OCI-LY1 (cell line): ENCODE data around the gene BRD3OS.

ENCODE experiments used
- H2AFZ ChIP-seq: fragments of 200-600 bp; sonication (generic), shearing (Covaris generic); 2 replicates; pipeline ENCODE4 v1.6.0; 2014; ENCODE audit warnings: antibody characterized with exemption, mild to moderate bottlenecking, low read length
- H3F3A ChIP-seq: fragments of 200-600 bp; sonication (generic), shearing (Covaris generic); 2 replicates; pipeline ENCODE4 v1.6.0; 2014; ENCODE audit warnings: mild to moderate bottlenecking, antibody characterized with exemption, low read length, moderate library complexity; ENCODE audit not compliant: insufficient read depth
- H3K27ac ChIP-seq: fragments of 200-600 bp; sonication (generic); 2 replicates; pipeline ENCODE4 v1.5.1; 2014; ENCODE audit warnings: low read length, mixed run types, mild to moderate bottlenecking, low read depth; ENCODE audit not compliant: poor library complexity, severe bottlenecking
- H3K27me3 ChIP-seq: fragments of 200-600 bp; sonication (generic); 2 replicates; pipeline ENCODE4 v1.6.0; 2014; ENCODE audit warnings: antibody characterized with exemption, mild to moderate bottlenecking, low read length, moderate library complexity; ENCODE audit not compliant: insufficient read depth
- H3K36me3 ChIP-seq: fragments of 200-600 bp; sonication (generic); 2 replicates; pipeline ENCODE4 v1.6.1; 2014; ENCODE audit warnings: mild to moderate bottlenecking, antibody characterized with exemption, low read length, moderate library complexity, mixed read lengths; ENCODE audit not compliant: insufficient read depth
- H3K4me1 ChIP-seq: fragments of 200-600 bp; sonication (generic); 2 replicates; pipeline ENCODE4 v1.5.1; 2014; ENCODE audit warnings: mild to moderate bottlenecking, low read length, moderate library complexity; ENCODE audit not compliant: insufficient read depth, severe bottlenecking
- H3K4me2 ChIP-seq: fragments of 200-600 bp; sonication (generic), shearing (Covaris generic); 2 replicates; pipeline ENCODE4 v1.6.1; 2014; ENCODE audit warnings: low read length
- H3K4me3 ChIP-seq: fragments of 200-600 bp; sonication (generic); 2 replicates; pipeline ENCODE4 v1.5.1; 2014; ENCODE audit warnings: low read length, low read depth, mild to moderate bottlenecking, mixed read lengths; ENCODE audit not compliant: poor library complexity, severe bottlenecking
- H3K79me2 ChIP-seq: fragments of 200-600 bp; shearing (Covaris generic); 2 replicates; pipeline ENCODE4 v1.6.1; 2016; ENCODE audit warnings: mixed run types, low read length, mixed read lengths; ENCODE audit not compliant: insufficient read depth
- H3K9ac ChIP-seq: fragments of 200-600 bp; sonication (generic), shearing (Covaris generic); 2 replicates; pipeline ENCODE4 v1.6.1; 2014; ENCODE audit warnings: mild to moderate bottlenecking, low read length, mixed read lengths
- H3K9me2 ChIP-seq: fragments of 200-600 bp; sonication (generic), shearing (Covaris generic); 2 replicates; pipeline ENCODE4 v1.6.1; 2014; ENCODE audit warnings: low read depth, mild to moderate bottlenecking, low read length, mixed read lengths
- H3K9me3 ChIP-seq: fragments of 200-600 bp; shearing (Covaris generic); 2 replicates; pipeline ENCODE4 v1.6.1; 2014; ENCODE audit warnings: low read length, mixed read lengths
- H4K20me1 ChIP-seq: fragments of 200-600 bp; sonication (generic), shearing (Covaris generic); 2 replicates; pipeline ENCODE4 v1.6.0; 2016; ENCODE audit warnings: mild to moderate bottlenecking, low read length; ENCODE audit not compliant: insufficient read depth
- EZH2 ChIP-seq: fragments of 200-600 bp; sonication (generic), shearing (Covaris generic); IDR thresholded peaks from 2 replicates; pipeline ENCODE4 v1.8.0; 2017; ENCODE audit warnings: borderline replicate concordance, mixed run types, mild to moderate bottlenecking, antibody characterized with exemption, low read length, moderate library complexity, mixed read lengths
- TF ChIP-seq, protein P1 (sequence below): fragments of 200-600 bp; sonication (generic), shearing (Covaris generic); IDR thresholded peaks from 2 replicates; pipeline ENCODE4 v1.5.1; 2017; ENCODE audit warnings: mild to moderate bottlenecking, antibody characterized with exemption, low read length, moderate library complexity, mixed read lengths

Gene BRD3OS

DNA sequence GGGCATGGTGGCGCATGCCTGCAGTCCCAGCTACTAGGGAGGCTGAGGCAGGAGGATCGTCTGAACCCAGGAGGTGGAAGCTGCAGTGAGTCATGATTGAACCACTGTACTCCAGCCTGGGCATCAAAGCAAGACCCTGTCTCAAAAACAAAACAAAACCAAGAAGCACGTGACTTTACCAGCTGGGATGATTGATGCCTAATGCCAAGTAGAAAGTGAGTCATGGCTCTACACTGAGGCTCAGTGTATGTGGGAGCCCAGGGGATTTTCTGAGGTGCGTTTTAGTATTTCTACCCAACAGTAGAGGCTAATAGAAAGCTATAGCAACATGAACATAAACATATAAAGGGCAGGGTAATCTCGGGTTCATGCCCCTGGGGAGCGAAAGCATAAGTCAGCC lies 13.9 kb upstream of the BRD3OS start:
- no peaks in the 10 kb centered on the region for H3K9me2 ChIP-seq
- peaks cover 5% of the 10 kb centered on the region; the same call in 1 of the 2 replicates for H3K9me3 ChIP-seq
- H2AFZ ChIP-seq = no peak overlapping the region
- H3K9ac ChIP-seq = no peak overlapping the region
- no peak overlapping the region for H3K4me3 ChIP-seq
- no peaks in the 10 kb centered on the region for H3F3A ChIP-seq
- no peaks in the 10 kb centered on the region for H3K36me3 ChIP-seq
- no peaks in the 10 kb centered on the region for H3K79me2 ChIP-seq
- no peak overlapping the region for H3K27ac ChIP-seq
- H3K27me3 ChIP-seq = 0 out of 2 replicates have a peak, but pooled peaks cover 10% of the 10 kb centered on the region
- no peaks in the 10 kb centered on the region for H4K20me1 ChIP-seq
- no peak overlapping the region for H3K4me2 ChIP-seq
- TF ChIP-seq, protein P1, sequence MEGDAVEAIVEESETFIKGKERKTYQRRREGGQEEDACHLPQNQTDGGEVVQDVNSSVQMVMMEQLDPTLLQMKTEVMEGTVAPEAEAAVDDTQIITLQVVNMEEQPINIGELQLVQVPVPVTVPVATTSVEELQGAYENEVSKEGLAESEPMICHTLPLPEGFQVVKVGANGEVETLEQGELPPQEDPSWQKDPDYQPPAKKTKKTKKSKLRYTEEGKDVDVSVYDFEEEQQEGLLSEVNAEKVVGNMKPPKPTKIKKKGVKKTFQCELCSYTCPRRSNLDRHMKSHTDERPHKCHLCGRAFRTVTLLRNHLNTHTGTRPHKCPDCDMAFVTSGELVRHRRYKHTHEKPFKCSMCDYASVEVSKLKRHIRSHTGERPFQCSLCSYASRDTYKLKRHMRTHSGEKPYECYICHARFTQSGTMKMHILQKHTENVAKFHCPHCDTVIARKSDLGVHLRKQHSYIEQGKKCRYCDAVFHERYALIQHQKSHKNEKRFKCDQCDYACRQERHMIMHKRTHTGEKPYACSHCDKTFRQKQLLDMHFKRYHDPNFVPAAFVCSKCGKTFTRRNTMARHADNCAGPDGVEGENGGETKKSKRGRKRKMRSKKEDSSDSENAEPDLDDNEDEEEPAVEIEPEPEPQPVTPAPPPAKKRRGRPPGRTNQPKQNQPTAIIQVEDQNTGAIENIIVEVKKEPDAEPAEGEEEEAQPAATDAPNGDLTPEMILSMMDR = no peak
- no peak for TF ChIP-seq EZH2
- H3K4me1 ChIP-seq = no peaks in the 10 kb centered on the region

DNA sequence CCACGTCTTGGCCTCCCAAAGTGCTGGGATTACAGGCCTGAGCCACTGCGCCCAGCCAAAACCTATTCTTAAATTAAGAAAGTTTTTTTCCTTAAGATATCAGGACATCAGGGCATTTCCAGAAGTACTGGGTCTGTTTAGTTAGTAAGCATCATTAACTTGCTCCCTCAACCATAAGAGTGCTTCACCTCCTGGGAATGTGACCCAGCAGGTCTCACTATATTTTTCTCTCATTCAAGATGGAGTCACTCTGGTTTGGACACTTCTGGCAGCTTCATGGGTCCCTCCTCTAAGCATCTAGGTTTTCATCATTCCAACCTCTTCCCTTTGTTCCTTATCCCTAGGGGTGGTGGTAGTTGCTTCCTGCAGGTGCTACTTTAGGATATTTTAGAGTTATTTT lies 10.3 kb upstream of the BRD3OS start:
- no peaks in the 10 kb centered on the region for H3K9me2 ChIP-seq
- H3K36me3 ChIP-seq = no peaks in the 10 kb centered on the region
- TF ChIP-seq, protein P1 = no peak
- no peak for TF ChIP-seq EZH2
- no peaks in the 10 kb centered on the region for H3K27me3 ChIP-seq
- no peak overlapping the region for H3K4me3 ChIP-seq
- H3K9ac ChIP-seq = no peak overlapping the region
- H3K4me2 ChIP-seq = no peak overlapping the region
- no peak overlapping the region for H2AFZ ChIP-seq
- H3F3A ChIP-seq = no peaks in the 10 kb centered on the region
- no peaks in the 10 kb centered on the region for H3K79me2 ChIP-seq
- no peak overlapping the region for H3K27ac ChIP-seq
- peaks cover 5% of the 10 kb centered on the region; the same call in 1 of the 2 replicates for H3K9me3 ChIP-seq
- H3K4me1 ChIP-seq = no peaks in the 10 kb centered on the region
- H4K20me1 ChIP-seq = no peaks in the 10 kb centered on the region

DNA sequence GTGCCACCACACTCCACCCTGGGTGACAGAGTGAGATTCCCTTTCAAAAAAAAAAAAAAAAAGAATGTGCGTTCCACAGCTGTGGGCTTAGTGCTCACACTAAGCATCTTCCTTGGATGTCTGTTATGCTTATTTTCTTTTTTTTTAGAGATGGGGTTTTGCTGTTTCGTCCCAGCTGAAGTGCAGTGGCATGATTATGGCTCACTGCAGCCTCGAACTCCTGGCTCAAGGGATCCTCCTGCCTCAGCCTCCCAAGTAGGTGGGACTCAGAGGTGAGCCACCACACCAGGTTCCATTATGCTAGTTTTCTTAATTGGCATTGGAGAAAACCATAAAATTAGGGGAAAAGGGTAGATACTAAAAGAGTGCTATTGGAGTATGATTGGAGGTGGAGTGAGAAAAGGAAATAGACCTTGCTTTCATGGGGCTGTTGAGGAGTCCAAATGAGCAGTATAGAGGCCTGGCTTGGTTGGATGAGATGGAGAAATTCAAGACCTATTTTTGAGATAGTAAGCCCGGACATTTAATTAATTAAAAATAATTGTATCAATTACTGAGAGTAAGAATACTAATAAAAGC lies 978 bp upstream of the BRD3OS start:
- no peak overlapping the region for H3K27ac ChIP-seq
- no peak overlapping the region for H2AFZ ChIP-seq
- H3K9ac ChIP-seq = no peak overlapping the region
- peak overlapping the region; percentile 54 for H3K4me2 ChIP-seq
- no peaks in the 10 kb centered on the region for H3K9me3 ChIP-seq
- peak overlapping the region; percentile 41 for H3K4me3 ChIP-seq
- TF ChIP-seq, protein P1 = no peak
- no peak for TF ChIP-seq EZH2
- no peaks in the 10 kb centered on the region for H3F3A ChIP-seq
- H4K20me1 ChIP-seq = no peaks in the 10 kb centered on the region
- H3K36me3 ChIP-seq = peaks cover 6% of the 10 kb centered on the region; the same call in 1 of the 2 replicates
- no peaks in the 10 kb centered on the region for H3K9me2 ChIP-seq
- no peaks in the 10 kb centered on the region for H3K27me3 ChIP-seq
- H3K4me1 ChIP-seq = peaks cover 7% of the 10 kb centered on the region
- H3K79me2 ChIP-seq = no peaks in the 10 kb centered on the region
